Calu3 (cell line): ENCODE measurements around the gene LYPD6B. TPM values are rescaled to one million over a fixed set of nuclear protein-coding genes. Genes with fewer than 3 reads are reported as not detected.

ENCODE experiments used
- BruUV-seq: library from RNA; stranded (reverse); fragments of 400-500 nt; replicated peaks from 2 replicates; lab custom pipeline; 2021; lab: Mats Ljungman, UMichigan
- CTCF ChIA-PET: fragments of 300-600 bp; sonication (Branson Sonifier 250); formaldehyde crosslinking; loops from one replicate; lab custom pipeline; 2022; ENCODE audit warnings: antibody characterized with exemption; lab: Charles Lee
- DNase-seq: peaks from one replicate; pipeline ENCODE4 v3.0.0; 2022
- H3K27ac Mint-ChIP-seq: one replicate; pipeline ENCODE4 v1.8.0; 2022; ENCODE audit warnings: mixed read lengths; ENCODE audit not compliant: unreplicated experiment
- H3K27me3 Mint-ChIP-seq: one replicate; pipeline ENCODE4 v1.8.0; 2022; ENCODE audit warnings: mixed read lengths; ENCODE audit not compliant: unreplicated experiment
- H3K36me3 Mint-ChIP-seq: one replicate; pipeline ENCODE4 v1.8.0; 2022; ENCODE audit warnings: mild to moderate bottlenecking, moderate library complexity, mixed read lengths; ENCODE audit not compliant: insufficient read depth, unreplicated experiment
- H3K4me1 Mint-ChIP-seq: one replicate; pipeline ENCODE4 v1.8.0; 2022; ENCODE audit warnings: mild to moderate bottlenecking, low read depth, mixed read lengths; ENCODE audit not compliant: unreplicated experiment
- H3K4me3 Mint-ChIP-seq: one replicate; pipeline ENCODE4 v1.8.0; 2022; ENCODE audit warnings: mild to moderate bottlenecking, low read depth, moderate library complexity, mixed read lengths; ENCODE audit not compliant: unreplicated experiment
- H3K9me3 Mint-ChIP-seq: one replicate; pipeline ENCODE4 v1.8.0; 2022; ENCODE audit warnings: low read depth, mixed read lengths; ENCODE audit not compliant: unreplicated experiment
- intact Hi-C: fragments of 100-400 bp; cut with micrococcal nuclease; formaldehyde crosslinking; loops from one replicate; pipeline ENCODE4 v1.10.0; 2022; ENCODE audit not compliant: unreplicated experiment
- total RNA-seq: library from RNA; stranded (reverse); gene quantifications from 2 replicates; pipeline ENCODE4 v1.2.3, GENCODE V29; 2022
- TF ChIP-seq, protein P1 (sequence below): fragments of 200-600 bp; IDR thresholded peaks from one replicate; pipeline ENCODE4 v1.8.0; 2022; ENCODE audit warnings: antibody characterized with exemption; ENCODE audit not compliant: unreplicated experiment

The LYPD6B gene
- total RNA-seq, 1 experiment from 2014 or later, result 0.87 TPM

GRCh38 chr2:149019768-149020167, 18.7 kb upstream of the LYPD6B start:
- intact Hi-C loops, result loop anchor here (5.0 kb wide), 1 partner anchor 313 kb away; the partner anchor contains the start of gene LYPD6
- BruUV-seq, result no TSS peak
- CTCF ChIA-PET, result no interaction called here
- TF ChIP-seq, protein P1, sequence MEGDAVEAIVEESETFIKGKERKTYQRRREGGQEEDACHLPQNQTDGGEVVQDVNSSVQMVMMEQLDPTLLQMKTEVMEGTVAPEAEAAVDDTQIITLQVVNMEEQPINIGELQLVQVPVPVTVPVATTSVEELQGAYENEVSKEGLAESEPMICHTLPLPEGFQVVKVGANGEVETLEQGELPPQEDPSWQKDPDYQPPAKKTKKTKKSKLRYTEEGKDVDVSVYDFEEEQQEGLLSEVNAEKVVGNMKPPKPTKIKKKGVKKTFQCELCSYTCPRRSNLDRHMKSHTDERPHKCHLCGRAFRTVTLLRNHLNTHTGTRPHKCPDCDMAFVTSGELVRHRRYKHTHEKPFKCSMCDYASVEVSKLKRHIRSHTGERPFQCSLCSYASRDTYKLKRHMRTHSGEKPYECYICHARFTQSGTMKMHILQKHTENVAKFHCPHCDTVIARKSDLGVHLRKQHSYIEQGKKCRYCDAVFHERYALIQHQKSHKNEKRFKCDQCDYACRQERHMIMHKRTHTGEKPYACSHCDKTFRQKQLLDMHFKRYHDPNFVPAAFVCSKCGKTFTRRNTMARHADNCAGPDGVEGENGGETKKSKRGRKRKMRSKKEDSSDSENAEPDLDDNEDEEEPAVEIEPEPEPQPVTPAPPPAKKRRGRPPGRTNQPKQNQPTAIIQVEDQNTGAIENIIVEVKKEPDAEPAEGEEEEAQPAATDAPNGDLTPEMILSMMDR, result no peak
- peaks cover 24% of the 10 kb centered on the region for H3K27me3 Mint-ChIP-seq
- no peak overlapping the region for H3K4me3 Mint-ChIP-seq
- H3K9me3 Mint-ChIP-seq, result no peaks in the 10 kb centered on the region
- no peaks in the 10 kb centered on the region for H3K36me3 Mint-ChIP-seq
- peak; percentile 43 for DNase-seq
- no peak overlapping the region for H3K27ac Mint-ChIP-seq
- H3K4me1 Mint-ChIP-seq, result peaks cover 22% of the 10 kb centered on the region

GRCh38 chr2:149020432-149020851, 18.1 kb upstream of the LYPD6B start:
- H3K4me3 Mint-ChIP-seq, result no peak overlapping the region
- TF ChIP-seq, protein P1, result no peak
- CTCF ChIA-PET, result no interaction called here
- no peak for DNase-seq
- BruUV-seq, result no TSS peak
- H3K4me1 Mint-ChIP-seq, result peaks cover 22% of the 10 kb centered on the region
- H3K27ac Mint-ChIP-seq, result no peak overlapping the region
- intact Hi-C loops, result no loop called here
- H3K9me3 Mint-ChIP-seq, result no peaks in the 10 kb centered on the region
- peaks cover 20% of the 10 kb centered on the region for H3K27me3 Mint-ChIP-seq
- no peaks in the 10 kb centered on the region for H3K36me3 Mint-ChIP-seq

DNA sequence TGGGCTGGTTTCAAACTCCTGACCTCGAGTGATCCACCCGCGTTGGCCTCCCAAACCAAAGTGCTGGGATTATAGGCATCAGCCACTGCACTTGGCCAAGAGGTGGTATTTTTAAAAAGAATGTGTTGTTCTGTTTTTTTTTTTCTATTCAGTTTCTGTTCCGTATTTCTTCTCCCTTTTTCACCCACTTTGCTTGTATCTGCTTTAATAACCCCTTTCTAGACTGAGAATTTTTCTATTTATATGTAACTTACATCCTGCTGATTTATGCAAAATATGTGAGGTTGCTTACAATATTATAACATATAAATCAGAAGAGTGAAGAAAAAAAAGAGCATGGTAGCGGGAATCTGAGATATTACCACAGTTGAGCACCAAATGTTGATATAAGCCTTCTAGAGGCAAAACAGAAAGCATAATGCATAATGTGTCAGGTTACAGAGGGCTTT, 17.2 kb upstream of the LYPD6B start:
- peaks cover 12% of the 10 kb centered on the region for H3K27me3 Mint-ChIP-seq
- DNase-seq, result no peak
- H3K36me3 Mint-ChIP-seq, result no peaks in the 10 kb centered on the region
- H3K4me1 Mint-ChIP-seq, result peaks cover 22% of the 10 kb centered on the region
- H3K9me3 Mint-ChIP-seq, result no peaks in the 10 kb centered on the region
- TF ChIP-seq, protein P1, result no peak
- no peak overlapping the region for H3K4me3 Mint-ChIP-seq
- CTCF ChIA-PET, result no interaction called here
- H3K27ac Mint-ChIP-seq, result no peak overlapping the region
- intact Hi-C loops, result no loop called here
- no TSS peak for BruUV-seq

GRCh38 chr2:149021761-149022160, 16.7 kb upstream of the LYPD6B start:
- H3K4me3 Mint-ChIP-seq, result no peak overlapping the region
- DNase-seq, result no peak
- peaks cover 19% of the 10 kb centered on the region for H3K4me1 Mint-ChIP-seq
- no peak overlapping the region for H3K27ac Mint-ChIP-seq
- BruUV-seq, result no TSS peak
- TF ChIP-seq, protein P1, result no peak
- intact Hi-C loops, result no loop called here
- peaks cover 7% of the 10 kb centered on the region for H3K27me3 Mint-ChIP-seq
- H3K9me3 Mint-ChIP-seq, result no peaks in the 10 kb centered on the region
- no peaks in the 10 kb centered on the region for H3K36me3 Mint-ChIP-seq
- CTCF ChIA-PET, result no interaction called here
